GM23338 (cell line): ENCODE data around the gene WWOX. TPM values are rescaled to one million over a fixed set of nuclear protein-coding genes. Genes with fewer than 3 reads are reported as not detected.

Experiments
- ATAC-seq: fragments of 200-7000 bp; cut with Tn5 transposase; 3 replicates; pipeline ENCODE4 v1.9.1; 2020
- DNase-seq: peaks from one replicate; pipeline ENCODE4 v3.0.0-alpha.2; 2015; ENCODE audit warnings: low spot score
- H2AFZ ChIP-seq: fragments of 200-600 bp; sonication (generic); 2 replicates; pipeline ENCODE4 v1.8.0; 2016; ENCODE audit warnings: antibody characterized with exemption, mild to moderate bottlenecking, moderate library complexity
- H3F3A ChIP-seq: fragments of 200-600 bp; sonication (generic); replicated peaks from 2 replicates; pipeline ENCODE4 v1.8.0; 2017; ENCODE audit warnings: antibody characterized with exemption, mixed run types, low read depth
- H3K27ac ChIP-seq: fragments of 200-600 bp; sonication (generic); 2 replicates; pipeline ENCODE4 v1.6.1; 2016; ENCODE audit warnings: low read depth
- H3K27me3 ChIP-seq: fragments of 200-600 bp; sonication (generic); 2 replicates; pipeline ENCODE4 v1.8.0; 2016; ENCODE audit warnings: mild to moderate bottlenecking, mixed run types, moderate library complexity; ENCODE audit not compliant: insufficient read depth
- H3K36me3 ChIP-seq: fragments of 200-600 bp; sonication (generic); 2 replicates; pipeline ENCODE4 v1.8.0; 2016; ENCODE audit warnings: mild to moderate bottlenecking; ENCODE audit not compliant: insufficient read depth
- H3K4me1 ChIP-seq: fragments of 200-600 bp; sonication (generic); 2 replicates; pipeline ENCODE4 v1.8.0; 2016; ENCODE audit warnings: mild to moderate bottlenecking, moderate library complexity; ENCODE audit not compliant: insufficient read depth
- H3K4me2 ChIP-seq: fragments of 200-600 bp; sonication (generic); 2 replicates; pipeline ENCODE4 v1.7.1; 2017; ENCODE audit warnings: mixed run types
- H3K4me3 ChIP-seq: fragments of 200-600 bp; sonication (generic); 2 replicates; pipeline ENCODE4 v1.6.1; 2016; ENCODE audit warnings: mixed run types
- H3K79me2 ChIP-seq: fragments of 200-600 bp; sonication (generic); replicated peaks from 2 replicates; pipeline ENCODE4 v1.8.0; 2017; ENCODE audit warnings: mild to moderate bottlenecking; ENCODE audit not compliant: insufficient read depth
- H3K9me2 ChIP-seq: fragments of 200-600 bp; sonication (generic); 2 replicates; pipeline ENCODE4 v1.8.0; 2017; ENCODE audit not compliant: insufficient read depth
- H4K20me1 ChIP-seq: fragments of 200-600 bp; sonication (generic); replicated peaks from 2 replicates; pipeline ENCODE4 v1.8.0; 2017; ENCODE audit warnings: mild to moderate bottlenecking; ENCODE audit not compliant: insufficient read depth
- H3K27ac Mint-ChIP-seq: 2 replicates; pipeline ENCODE4 v1.8.0; 2020; ENCODE audit warnings: inconsistent platforms, mild to moderate bottlenecking, moderate library complexity, mixed read lengths
- H3K27me3 Mint-ChIP-seq: 3 replicates; pipeline ENCODE4 v1.8.0; 2022; ENCODE audit warnings: low read depth, mild to moderate bottlenecking, moderate library complexity, mixed read lengths, inconsistent platforms; ENCODE audit not compliant: insufficient read depth, poor library complexity
- H3K36me3 Mint-ChIP-seq: 3 replicates; pipeline ENCODE4 v1.8.0; 2021; ENCODE audit warnings: low read depth, mild to moderate bottlenecking, inconsistent platforms, moderate library complexity, mixed read lengths
- H3K4me1 Mint-ChIP-seq: 3 replicates; pipeline ENCODE4 v1.8.0; 2020; ENCODE audit warnings: mild to moderate bottlenecking, inconsistent platforms, mixed read lengths
- H3K4me3 Mint-ChIP-seq: 3 replicates; pipeline ENCODE4 v1.8.0; 2021; ENCODE audit warnings: moderate library complexity, mild to moderate bottlenecking, inconsistent platforms, mixed read lengths
- H3K9me3 Mint-ChIP-seq: 3 replicates; pipeline ENCODE4 v1.8.0; 2020; ENCODE audit warnings: moderate library complexity, mild to moderate bottlenecking, inconsistent platforms, mixed read lengths
- CREB1 ChIP-seq: fragments of 250-450 bp; sonication (Bioruptor Pico); IDR thresholded peaks from 2 replicates; pipeline ENCODE4 v1.5.0; 2020; ENCODE audit warnings: low read depth, mild to moderate bottlenecking, moderate library complexity
- EZH2 ChIP-seq: fragments of 200-600 bp; sonication (generic); IDR thresholded peaks from one replicate; pipeline ENCODE4 v1.8.0; 2017; ENCODE audit warnings: antibody characterized with exemption, mild to moderate bottlenecking, low read depth; ENCODE audit not compliant: unreplicated experiment
- EZH2phosphoT487 ChIP-seq: fragments of 200-600 bp; sonication (generic); IDR thresholded peaks from one replicate; pipeline ENCODE4 v1.8.1; 2018; ENCODE audit warnings: antibody characterized with exemption; ENCODE audit not compliant: unreplicated experiment
- JUNB ChIP-seq: IDR thresholded peaks from one replicate; pipeline ENCODE4 v1.6.1; 2016; ENCODE audit warnings: antibody characterized with exemption; ENCODE audit not compliant: unreplicated experiment
- NANOG ChIP-seq: IDR thresholded peaks from 2 replicates; pipeline ENCODE4 v1.6.1; 2016; ENCODE audit warnings: antibody characterized with exemption, borderline replicate concordance
- POLR2AphosphoS5 ChIP-seq: IDR thresholded peaks from 2 replicates; pipeline ENCODE4 v1.6.1; 2016; ENCODE audit warnings: antibody characterized with exemption, low read depth
- STAT1 ChIP-seq: IDR thresholded peaks from one replicate; pipeline ENCODE4 v1.6.1; 2016; ENCODE audit warnings: antibody characterized with exemption; ENCODE audit not compliant: unreplicated experiment
- ZNF114 ChIP-seq: fragments of 250-450 bp; sonication (Bioruptor Pico); IDR thresholded peaks from 2 replicates; pipeline ENCODE4 v1.5.0; 2020; ENCODE audit warnings: mild to moderate bottlenecking, moderate library complexity
- ZNF331 ChIP-seq: fragments of 250-450 bp; sonication (Bioruptor Pico); IDR thresholded peaks from 2 replicates; pipeline ENCODE4 v1.5.0; 2020; ENCODE audit warnings: low read depth, mild to moderate bottlenecking, moderate library complexity
- polyA plus RNA-seq: library from polyadenylated mRNA; unstranded; fragments of >200 nt; fragmentation: Nextera tagmentation; extraction: Ambion mirVana; gene quantifications from 2 replicates; pipeline ENCODE4 v1.2.1, GENCODE V29; 2016
- total RNA-seq: library from RNA; depleted of rRNA; stranded (reverse); fragments of >200 nt; shearing (Covaris generic); gene quantifications from 2 replicates; pipeline ENCODE4 v1.2.3, GENCODE V29; 2014
- TF ChIP-seq, protein P1 (sequence below): fragments of 250-450 bp; sonication (Bioruptor Pico); IDR thresholded peaks from 2 replicates; pipeline ENCODE4 v1.5.0; 2020; ENCODE audit warnings: mild to moderate bottlenecking, moderate library complexity
- TF ChIP-seq, protein P2 (sequence below), 2 experiments: fragments of 200-600 bp in 1 of 2; sonication (generic) in 1 of 2; conservative IDR thresholded peaks; 2 replicates each; pipeline versions ENCODE4 v1.5.1 to v1.6.1; 2016 to 2017; ENCODE audit warnings: antibody characterized with exemption in 2 of 2, low read depth in 2 of 2, mild to moderate bottlenecking in 2 of 2, moderate library complexity in 1 of 2
- TF ChIP-seq, protein P3 (sequence below): IDR thresholded peaks from one replicate; pipeline ENCODE4 v1.6.1; 2018; ENCODE audit warnings: antibody characterized with exemption; ENCODE audit not compliant: unreplicated experiment
- TF ChIP-seq, protein P4 (sequence below): IDR thresholded peaks from 2 replicates; pipeline ENCODE4 v1.6.1; 2016; ENCODE audit warnings: antibody characterized with exemption

WWOX gene
- total and polyA plus RNA-seq, 2 experiments from 2014 or later: 10.0 to 19.3 TPM

DNA sequence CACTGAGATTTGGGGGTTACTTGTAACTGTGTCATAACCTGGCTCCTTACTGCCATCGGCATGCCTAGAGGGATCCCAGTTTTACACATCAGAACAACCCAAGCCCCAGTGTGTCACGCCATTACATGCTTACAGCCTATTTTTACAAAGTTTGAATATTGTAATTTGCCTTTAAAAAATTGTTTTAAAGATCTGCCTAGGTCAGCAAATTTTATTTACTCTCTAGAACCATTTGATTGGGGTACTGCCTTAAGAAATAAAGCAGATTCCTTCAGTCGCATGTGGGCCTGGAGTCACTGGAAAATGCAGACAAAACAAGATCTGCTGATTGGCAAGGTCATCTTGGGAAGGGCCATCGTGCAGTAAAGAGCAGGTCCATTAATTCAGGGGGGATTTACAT, 566.9 kb downstream of the WWOX start:
- H3K27me3 Mint-ChIP-seq: no peaks in the 10 kb centered on the region
- no peaks in the 10 kb centered on the region for H3F3A ChIP-seq
- H3K9me2 ChIP-seq: peaks cover 5% of the 10 kb centered on the region; the same call in 1 of the 2 replicates
- H4K20me1 ChIP-seq: no peaks in the 10 kb centered on the region
- no peaks in the 10 kb centered on the region for H3K79me2 ChIP-seq
- no peak for DNase-seq
- H3K4me3 ChIP-seq: no peak overlapping the region
- ATAC-seq: no peak
- H3K4me1 ChIP-seq: no peaks in the 10 kb centered on the region
- no peak overlapping the region for H3K27ac ChIP-seq
- H3K4me1 Mint-ChIP-seq: peaks cover 7% of the 10 kb centered on the region; the same call in 2 of the 3 replicates
- H3K9me3 Mint-ChIP-seq: no peaks in the 10 kb centered on the region
- H3K36me3 Mint-ChIP-seq: no peaks in the 10 kb centered on the region
- no peak overlapping the region for H2AFZ ChIP-seq
- no peak overlapping the region for H3K27ac Mint-ChIP-seq
- no peak overlapping the region for H3K4me3 Mint-ChIP-seq
- no peak overlapping the region for H3K4me2 ChIP-seq
- H3K36me3 ChIP-seq: no peaks in the 10 kb centered on the region
- TF ChIP-seq NANOG: no peak
- TF ChIP-seq EZH2phosphoT487: no peak
- no peak for TF ChIP-seq STAT1
- TF ChIP-seq, protein P1, sequence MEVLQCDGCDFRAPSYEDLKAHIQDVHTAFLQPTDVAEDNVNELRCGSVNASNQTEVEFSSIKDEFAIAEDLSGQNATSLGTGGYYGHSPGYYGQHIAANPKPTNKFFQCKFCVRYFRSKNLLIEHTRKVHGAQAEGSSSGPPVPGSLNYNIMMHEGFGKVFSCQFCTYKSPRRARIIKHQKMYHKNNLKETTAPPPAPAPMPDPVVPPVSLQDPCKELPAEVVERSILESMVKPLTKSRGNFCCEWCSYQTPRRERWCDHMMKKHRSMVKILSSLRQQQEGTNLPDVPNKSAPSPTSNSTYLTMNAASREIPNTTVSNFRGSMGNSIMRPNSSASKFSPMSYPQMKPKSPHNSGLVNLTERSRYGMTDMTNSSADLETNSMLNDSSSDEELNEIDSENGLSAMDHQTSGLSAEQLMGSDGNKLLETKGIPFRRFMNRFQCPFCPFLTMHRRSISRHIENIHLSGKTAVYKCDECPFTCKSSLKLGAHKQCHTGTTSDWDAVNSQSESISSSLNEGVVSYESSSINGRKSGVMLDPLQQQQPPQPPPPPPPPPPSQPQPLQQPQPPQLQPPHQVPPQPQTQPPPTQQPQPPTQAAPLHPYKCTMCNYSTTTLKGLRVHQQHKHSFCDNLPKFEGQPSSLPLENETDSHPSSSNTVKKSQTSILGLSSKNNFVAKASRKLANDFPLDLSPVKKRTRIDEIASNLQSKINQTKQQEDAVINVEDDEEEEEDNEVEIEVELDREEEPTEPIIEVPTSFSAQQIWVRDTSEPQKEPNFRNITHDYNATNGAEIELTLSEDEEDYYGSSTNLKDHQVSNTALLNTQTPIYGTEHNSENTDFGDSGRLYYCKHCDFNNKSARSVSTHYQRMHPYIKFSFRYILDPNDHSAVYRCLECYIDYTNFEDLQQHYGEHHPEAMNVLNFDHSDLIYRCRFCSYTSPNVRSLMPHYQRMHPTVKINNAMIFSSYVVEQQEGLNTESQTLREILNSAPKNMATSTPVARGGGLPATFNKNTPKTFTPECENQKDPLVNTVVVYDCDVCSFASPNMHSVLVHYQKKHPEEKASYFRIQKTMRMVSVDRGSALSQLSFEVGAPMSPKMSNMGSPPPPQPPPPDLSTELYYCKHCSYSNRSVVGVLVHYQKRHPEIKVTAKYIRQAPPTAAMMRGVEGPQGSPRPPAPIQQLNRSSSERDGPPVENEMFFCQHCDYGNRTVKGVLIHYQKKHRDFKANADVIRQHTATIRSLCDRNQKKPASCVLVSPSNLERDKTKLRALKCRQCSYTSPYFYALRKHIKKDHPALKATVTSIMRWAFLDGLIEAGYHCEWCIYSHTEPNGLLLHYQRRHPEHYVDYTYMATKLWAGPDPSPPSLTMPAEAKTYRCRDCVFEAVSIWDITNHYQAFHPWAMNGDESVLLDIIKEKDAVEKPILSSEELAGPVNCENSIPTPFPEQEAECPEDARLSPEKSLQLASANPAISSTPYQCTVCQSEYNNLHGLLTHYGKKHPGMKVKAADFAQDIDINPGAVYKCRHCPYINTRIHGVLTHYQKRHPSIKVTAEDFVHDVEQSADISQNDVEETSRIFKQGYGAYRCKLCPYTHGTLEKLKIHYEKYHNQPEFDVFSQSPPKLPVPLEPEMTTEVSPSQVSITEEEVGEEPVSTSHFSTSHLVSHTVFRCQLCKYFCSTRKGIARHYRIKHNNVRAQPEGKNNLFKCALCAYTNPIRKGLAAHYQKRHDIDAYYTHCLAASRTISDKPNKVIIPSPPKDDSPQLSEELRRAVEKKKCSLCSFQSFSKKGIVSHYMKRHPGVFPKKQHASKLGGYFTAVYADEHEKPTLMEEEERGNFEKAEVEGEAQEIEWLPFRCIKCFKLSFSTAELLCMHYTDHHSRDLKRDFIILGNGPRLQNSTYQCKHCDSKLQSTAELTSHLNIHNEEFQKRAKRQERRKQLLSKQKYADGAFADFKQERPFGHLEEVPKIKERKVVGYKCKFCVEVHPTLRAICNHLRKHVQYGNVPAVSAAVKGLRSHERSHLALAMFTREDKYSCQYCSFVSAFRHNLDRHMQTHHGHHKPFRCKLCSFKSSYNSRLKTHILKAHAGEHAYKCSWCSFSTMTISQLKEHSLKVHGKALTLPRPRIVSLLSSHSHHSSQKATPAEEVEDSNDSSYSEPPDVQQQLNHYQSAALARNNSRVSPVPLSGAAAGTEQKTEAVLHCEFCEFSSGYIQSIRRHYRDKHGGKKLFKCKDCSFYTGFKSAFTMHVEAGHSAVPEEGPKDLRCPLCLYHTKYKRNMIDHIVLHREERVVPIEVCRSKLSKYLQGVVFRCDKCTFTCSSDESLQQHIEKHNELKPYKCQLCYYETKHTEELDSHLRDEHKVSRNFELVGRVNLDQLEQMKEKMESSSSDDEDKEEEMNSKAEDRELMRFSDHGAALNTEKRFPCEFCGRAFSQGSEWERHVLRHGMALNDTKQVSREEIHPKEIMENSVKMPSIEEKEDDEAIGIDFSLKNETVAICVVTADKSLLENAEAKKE (CRISPR knock-in tag): no peak
- no peak for TF ChIP-seq EZH2
- TF ChIP-seq, protein P2, sequence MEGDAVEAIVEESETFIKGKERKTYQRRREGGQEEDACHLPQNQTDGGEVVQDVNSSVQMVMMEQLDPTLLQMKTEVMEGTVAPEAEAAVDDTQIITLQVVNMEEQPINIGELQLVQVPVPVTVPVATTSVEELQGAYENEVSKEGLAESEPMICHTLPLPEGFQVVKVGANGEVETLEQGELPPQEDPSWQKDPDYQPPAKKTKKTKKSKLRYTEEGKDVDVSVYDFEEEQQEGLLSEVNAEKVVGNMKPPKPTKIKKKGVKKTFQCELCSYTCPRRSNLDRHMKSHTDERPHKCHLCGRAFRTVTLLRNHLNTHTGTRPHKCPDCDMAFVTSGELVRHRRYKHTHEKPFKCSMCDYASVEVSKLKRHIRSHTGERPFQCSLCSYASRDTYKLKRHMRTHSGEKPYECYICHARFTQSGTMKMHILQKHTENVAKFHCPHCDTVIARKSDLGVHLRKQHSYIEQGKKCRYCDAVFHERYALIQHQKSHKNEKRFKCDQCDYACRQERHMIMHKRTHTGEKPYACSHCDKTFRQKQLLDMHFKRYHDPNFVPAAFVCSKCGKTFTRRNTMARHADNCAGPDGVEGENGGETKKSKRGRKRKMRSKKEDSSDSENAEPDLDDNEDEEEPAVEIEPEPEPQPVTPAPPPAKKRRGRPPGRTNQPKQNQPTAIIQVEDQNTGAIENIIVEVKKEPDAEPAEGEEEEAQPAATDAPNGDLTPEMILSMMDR (conservative IDR thresholded peaks at IDR 0.05; ENCODE audit: low read depth in 2 of 2): no peak
- no peak for TF ChIP-seq JUNB
- TF ChIP-seq, protein P3, sequence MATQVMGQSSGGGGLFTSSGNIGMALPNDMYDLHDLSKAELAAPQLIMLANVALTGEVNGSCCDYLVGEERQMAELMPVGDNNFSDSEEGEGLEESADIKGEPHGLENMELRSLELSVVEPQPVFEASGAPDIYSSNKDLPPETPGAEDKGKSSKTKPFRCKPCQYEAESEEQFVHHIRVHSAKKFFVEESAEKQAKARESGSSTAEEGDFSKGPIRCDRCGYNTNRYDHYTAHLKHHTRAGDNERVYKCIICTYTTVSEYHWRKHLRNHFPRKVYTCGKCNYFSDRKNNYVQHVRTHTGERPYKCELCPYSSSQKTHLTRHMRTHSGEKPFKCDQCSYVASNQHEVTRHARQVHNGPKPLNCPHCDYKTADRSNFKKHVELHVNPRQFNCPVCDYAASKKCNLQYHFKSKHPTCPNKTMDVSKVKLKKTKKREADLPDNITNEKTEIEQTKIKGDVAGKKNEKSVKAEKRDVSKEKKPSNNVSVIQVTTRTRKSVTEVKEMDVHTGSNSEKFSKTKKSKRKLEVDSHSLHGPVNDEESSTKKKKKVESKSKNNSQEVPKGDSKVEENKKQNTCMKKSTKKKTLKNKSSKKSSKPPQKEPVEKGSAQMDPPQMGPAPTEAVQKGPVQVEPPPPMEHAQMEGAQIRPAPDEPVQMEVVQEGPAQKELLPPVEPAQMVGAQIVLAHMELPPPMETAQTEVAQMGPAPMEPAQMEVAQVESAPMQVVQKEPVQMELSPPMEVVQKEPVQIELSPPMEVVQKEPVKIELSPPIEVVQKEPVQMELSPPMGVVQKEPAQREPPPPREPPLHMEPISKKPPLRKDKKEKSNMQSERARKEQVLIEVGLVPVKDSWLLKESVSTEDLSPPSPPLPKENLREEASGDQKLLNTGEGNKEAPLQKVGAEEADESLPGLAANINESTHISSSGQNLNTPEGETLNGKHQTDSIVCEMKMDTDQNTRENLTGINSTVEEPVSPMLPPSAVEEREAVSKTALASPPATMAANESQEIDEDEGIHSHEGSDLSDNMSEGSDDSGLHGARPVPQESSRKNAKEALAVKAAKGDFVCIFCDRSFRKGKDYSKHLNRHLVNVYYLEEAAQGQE: no peak
- no peak for TF ChIP-seq CREB1
- no peak for TF ChIP-seq ZNF114
- no peak for TF ChIP-seq POLR2AphosphoS5
- TF ChIP-seq ZNF331 (CRISPR knock-in tag): no peak
- TF ChIP-seq, protein P4, sequence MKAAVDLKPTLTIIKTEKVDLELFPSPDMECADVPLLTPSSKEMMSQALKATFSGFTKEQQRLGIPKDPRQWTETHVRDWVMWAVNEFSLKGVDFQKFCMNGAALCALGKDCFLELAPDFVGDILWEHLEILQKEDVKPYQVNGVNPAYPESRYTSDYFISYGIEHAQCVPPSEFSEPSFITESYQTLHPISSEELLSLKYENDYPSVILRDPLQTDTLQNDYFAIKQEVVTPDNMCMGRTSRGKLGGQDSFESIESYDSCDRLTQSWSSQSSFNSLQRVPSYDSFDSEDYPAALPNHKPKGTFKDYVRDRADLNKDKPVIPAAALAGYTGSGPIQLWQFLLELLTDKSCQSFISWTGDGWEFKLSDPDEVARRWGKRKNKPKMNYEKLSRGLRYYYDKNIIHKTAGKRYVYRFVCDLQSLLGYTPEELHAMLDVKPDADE: no peak
- no peaks in the 10 kb centered on the region for H3K27me3 ChIP-seq
